OCI-LY3 (cell line): Measurements from ENCODE around the gene EXO1.
A peak's percentile ranks its signal among the peaks of the same experiment; 100 is the strongest.

Experiments
- H2AFZ ChIP-seq: fragments of 200-600, 300-600 bp; shearing (Covaris generic); 2 replicates; pipeline ENCODE4 v1.6.0; 2014; ENCODE audit warnings: antibody characterized with exemption, low read depth, low read length
- H3K27ac ChIP-seq: fragments of 200-600, 300-600 bp; sonication (generic); 2 replicates; pipeline ENCODE4 v1.5.1; 2014; ENCODE audit warnings: mild to moderate bottlenecking, low read length, moderate library complexity, mixed read lengths
- H3K27me3 ChIP-seq: fragments of 200-600, 300-600 bp; sonication (generic); 2 replicates; pipeline ENCODE4 v1.6.1; 2014; ENCODE audit warnings: low read depth, low read length, mixed read lengths
- H3K36me3 ChIP-seq: fragments of 200-600, 300-600 bp; sonication (generic); replicated peaks from 2 replicates; pipeline ENCODE3; 2014; ENCODE audit warnings: low read depth, low read length, mixed read lengths
- H3K4me1 ChIP-seq: fragments of 300-600, 200-600 bp; sonication (generic); 2 replicates; pipeline ENCODE4 v1.6.1; 2014; ENCODE audit warnings: low read length, mixed read lengths
- H3K4me2 ChIP-seq: fragments of 200-600, 300-600 bp; sonication (generic); 2 replicates; pipeline ENCODE4 v1.6.1; 2014; ENCODE audit warnings: low read length, mixed read lengths
- H3K4me3 ChIP-seq: fragments of 300-600, 200-600 bp; sonication (generic); 2 replicates; pipeline ENCODE4 v1.5.1; 2014; ENCODE audit warnings: antibody characterized with exemption, mild to moderate bottlenecking, low read length, moderate library complexity
- H3K79me2 ChIP-seq: fragments of 300-600, 200-600 bp; shearing (Covaris generic); 2 replicates; pipeline ENCODE4 v1.6.1; 2014; ENCODE audit warnings: mild to moderate bottlenecking, low read length, mixed read lengths
- H3K9ac ChIP-seq: fragments of 300-600, 200-600 bp; shearing (Covaris generic); 2 replicates; pipeline ENCODE4 v1.6.0; 2014; ENCODE audit warnings: mild to moderate bottlenecking, low read length, moderate library complexity
- H3K9me3 ChIP-seq: fragments of 200-600, 300-600 bp; shearing (Covaris generic); 2 replicates; pipeline ENCODE4 v1.6.1; 2014; ENCODE audit warnings: low read length, mixed read lengths; ENCODE audit not compliant: insufficient read depth
- H4K20me1 ChIP-seq: fragments of 200-600, 300-600 bp; sonication (generic); 2 replicates; pipeline ENCODE4 v1.6.1; 2016; ENCODE audit warnings: low read length, mixed read lengths; ENCODE audit not compliant: insufficient read depth
- EZH2phosphoT487 ChIP-seq: fragments of 200-600 bp; shearing (Covaris generic); IDR thresholded peaks from 2 replicates; pipeline ENCODE4 v1.6.1; 2018; ENCODE audit warnings: antibody characterized with exemption, mixed run types, low read depth
- TF ChIP-seq, protein P1 (sequence below): fragments of 200-600, 300-600 bp; sonication (generic); IDR thresholded peaks from 2 replicates; pipeline ENCODE4 v1.5.1; 2014; ENCODE audit warnings: antibody characterized with exemption, low read length, low read depth

Gene EXO1

GRCh38 chr1:241895013-241895412, 47.0 kb downstream of the EXO1 start:
- H4K20me1 ChIP-seq = no peaks in the 10 kb centered on the region
- no peaks in the 10 kb centered on the region for H3K79me2 ChIP-seq
- no peak for TF ChIP-seq EZH2phosphoT487
- TF ChIP-seq, protein P1, sequence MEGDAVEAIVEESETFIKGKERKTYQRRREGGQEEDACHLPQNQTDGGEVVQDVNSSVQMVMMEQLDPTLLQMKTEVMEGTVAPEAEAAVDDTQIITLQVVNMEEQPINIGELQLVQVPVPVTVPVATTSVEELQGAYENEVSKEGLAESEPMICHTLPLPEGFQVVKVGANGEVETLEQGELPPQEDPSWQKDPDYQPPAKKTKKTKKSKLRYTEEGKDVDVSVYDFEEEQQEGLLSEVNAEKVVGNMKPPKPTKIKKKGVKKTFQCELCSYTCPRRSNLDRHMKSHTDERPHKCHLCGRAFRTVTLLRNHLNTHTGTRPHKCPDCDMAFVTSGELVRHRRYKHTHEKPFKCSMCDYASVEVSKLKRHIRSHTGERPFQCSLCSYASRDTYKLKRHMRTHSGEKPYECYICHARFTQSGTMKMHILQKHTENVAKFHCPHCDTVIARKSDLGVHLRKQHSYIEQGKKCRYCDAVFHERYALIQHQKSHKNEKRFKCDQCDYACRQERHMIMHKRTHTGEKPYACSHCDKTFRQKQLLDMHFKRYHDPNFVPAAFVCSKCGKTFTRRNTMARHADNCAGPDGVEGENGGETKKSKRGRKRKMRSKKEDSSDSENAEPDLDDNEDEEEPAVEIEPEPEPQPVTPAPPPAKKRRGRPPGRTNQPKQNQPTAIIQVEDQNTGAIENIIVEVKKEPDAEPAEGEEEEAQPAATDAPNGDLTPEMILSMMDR = no peak
- no peak overlapping the region for H3K4me2 ChIP-seq
- H3K4me3 ChIP-seq = no peak overlapping the region
- peaks cover 25% of the 10 kb centered on the region for H3K4me1 ChIP-seq
- H3K9me3 ChIP-seq = no peaks in the 10 kb centered on the region
- H3K9ac ChIP-seq = no peak overlapping the region
- peaks cover 18% of the 10 kb centered on the region for H3K36me3 ChIP-seq
- no peak overlapping the region for H2AFZ ChIP-seq
- H3K27me3 ChIP-seq = no peaks in the 10 kb centered on the region
- H3K27ac ChIP-seq = no peak overlapping the region

DNA sequence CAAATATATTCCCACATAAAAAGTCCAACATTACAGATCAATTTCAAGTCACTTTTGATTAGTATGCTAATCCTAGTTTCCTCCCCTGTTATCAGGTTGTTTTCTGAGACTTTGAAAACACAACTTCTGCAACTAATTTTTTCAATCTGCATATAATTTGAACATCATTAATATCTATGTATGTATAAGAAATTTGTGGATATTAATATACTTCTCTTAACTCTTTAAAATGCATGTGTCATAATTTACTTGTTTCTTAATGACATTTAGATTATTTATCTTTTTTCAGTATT, 48.6 kb downstream of the EXO1 start:
- TF ChIP-seq, protein P1 = no peak
- no peak for TF ChIP-seq EZH2phosphoT487
- H3K27me3 ChIP-seq = no peaks in the 10 kb centered on the region
- no peak overlapping the region for H3K9ac ChIP-seq
- H3K27ac ChIP-seq = no peak overlapping the region
- H3K4me1 ChIP-seq = peaks cover 25% of the 10 kb centered on the region
- no peak overlapping the region for H2AFZ ChIP-seq
- H4K20me1 ChIP-seq = no peaks in the 10 kb centered on the region
- no peaks in the 10 kb centered on the region for H3K9me3 ChIP-seq
- no peak overlapping the region for H3K4me2 ChIP-seq
- no peak overlapping the region for H3K4me3 ChIP-seq
- H3K79me2 ChIP-seq = no peaks in the 10 kb centered on the region
- peaks cover 11% of the 10 kb centered on the region for H3K36me3 ChIP-seq

GRCh38 chr1:241899210-241899609, 51.2 kb downstream of the EXO1 start:
- peaks cover 25% of the 10 kb centered on the region for H3K4me1 ChIP-seq
- H3K36me3 ChIP-seq = peaks cover 11% of the 10 kb centered on the region
- H3K4me3 ChIP-seq = no peak overlapping the region
- peak overlapping the region; percentile 25 for H3K4me2 ChIP-seq
- H3K27me3 ChIP-seq = no peaks in the 10 kb centered on the region
- no peak overlapping the region for H2AFZ ChIP-seq
- H3K79me2 ChIP-seq = no peaks in the 10 kb centered on the region
- TF ChIP-seq, protein P1 = no peak
- no peak for TF ChIP-seq EZH2phosphoT487
- no peak overlapping the region for H3K9ac ChIP-seq
- H4K20me1 ChIP-seq = no peaks in the 10 kb centered on the region
- H3K27ac ChIP-seq = peak overlapping the region; percentile 45
- no peaks in the 10 kb centered on the region for H3K9me3 ChIP-seq

- H3K4me2 ChIP-seq = no peak overlapping the region
- no peak for TF ChIP-seq EZH2phosphoT487
- TF ChIP-seq, protein P1 = no peak
- H3K9ac ChIP-seq = no peak overlapping the region
- no peaks in the 10 kb centered on the region for H3K79me2 ChIP-seq
- peaks cover 16% of the 10 kb centered on the region for H3K4me1 ChIP-seq
- no peak overlapping the region for H2AFZ ChIP-seq
- no peak overlapping the region for H3K27ac ChIP-seq
- H4K20me1 ChIP-seq = no peaks in the 10 kb centered on the region
- peaks cover 11% of the 10 kb centered on the region for H3K36me3 ChIP-seq
- no peak overlapping the region for H3K4me3 ChIP-seq
- no peaks in the 10 kb centered on the region for H3K9me3 ChIP-seq
- H3K27me3 ChIP-seq = no peaks in the 10 kb centered on the region
Measured at GRCh38 chr1:241900381-241900780, 52.4 kb downstream of the EXO1 start.
